ENCODE data around the gene SMNDC1. TPM values are rescaled to one million over a fixed set of nuclear protein-coding genes. Genes with fewer than 3 reads are reported as not detected.

Gene SMNDC1
- total RNA-seq, 1 experiment from 2014 or later: 5.1 TPM

DNA sequence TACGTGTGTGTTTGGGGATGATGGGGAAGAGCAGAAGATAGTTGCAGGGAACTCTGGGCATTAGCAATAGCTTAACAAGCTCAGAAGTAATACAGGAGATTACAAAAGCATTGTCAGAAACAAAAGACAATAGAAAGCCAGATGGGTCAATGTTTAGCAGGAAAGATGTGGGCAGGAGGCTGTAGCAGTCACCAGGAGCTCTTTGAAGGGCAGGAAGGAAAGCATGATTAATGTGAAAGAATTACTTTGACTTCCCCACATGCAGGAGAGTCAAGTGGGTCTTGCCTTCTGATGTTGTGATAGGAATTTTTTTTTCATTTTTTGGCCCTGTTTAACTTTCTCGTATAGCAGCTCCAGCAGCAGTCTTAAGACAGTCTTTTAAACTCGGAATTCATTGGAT lies 6.0 kb upstream of the SMNDC1 start:
- H3K36me3 ChIP-seq: no peaks in the 10 kb centered on the region
- DNase-seq: no peak
- H3K27me3 ChIP-seq: no peaks in the 10 kb centered on the region
- no peaks in the 10 kb centered on the region for H3K9me3 ChIP-seq
- no peak overlapping the region for H3K4me3 ChIP-seq

DNA sequence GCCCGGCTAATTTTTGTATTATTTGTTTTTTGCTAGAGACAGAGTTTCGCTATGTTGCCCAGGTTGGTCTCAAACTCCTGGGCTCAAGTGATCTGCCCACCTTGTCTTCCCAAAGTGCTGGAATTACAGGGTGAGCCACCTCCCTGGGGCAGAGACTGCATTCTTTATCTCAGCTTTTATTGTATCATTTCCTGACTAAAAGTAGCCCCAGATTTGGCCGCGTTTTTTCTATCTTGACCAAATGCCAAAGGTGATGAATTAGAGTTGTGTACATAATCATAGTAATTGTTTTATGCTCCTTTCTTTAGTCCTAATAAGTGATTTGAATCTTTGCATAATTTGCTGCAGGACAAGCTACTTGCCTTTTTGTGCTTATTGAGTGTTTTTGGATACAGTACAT lies 3.1 kb upstream of the SMNDC1 start:
- H3K9me3 ChIP-seq: no peaks in the 10 kb centered on the region

GRCh38 chr10:110306452-110306768 lies 1.7 kb upstream of the SMNDC1 start:
- Histone ChIP-seq H3K4me3 (peak overlapping the region; percentile 14), H3K9me3 (no peaks in the 10 kb centered on the region), H3K27me3 (no peaks in the 10 kb centered on the region)

More for the DNA sequence above, 3.1 kb upstream of the SMNDC1 start:
- H3K27me3 ChIP-seq: no peaks in the 10 kb centered on the region
- H3K36me3 ChIP-seq: peaks cover 10% of the 10 kb centered on the region
- peak; percentile 15 for DNase-seq
- H3K4me3 ChIP-seq: no peak overlapping the region

GRCh38 chr10:110305767-110306451 lies 1.2 kb upstream of the SMNDC1 start:
- no peaks in the 10 kb centered on the region for H3K27me3 ChIP-seq
- H3K4me3 ChIP-seq: peak overlapping the region; percentile 82
- peaks cover 29% of the 10 kb centered on the region for H3K36me3 ChIP-seq
- no peaks in the 10 kb centered on the region for H3K9me3 ChIP-seq
- DNase-seq: peak; percentile 44

More at GRCh38 chr10:110306452-110306768, 1.7 kb upstream of the SMNDC1 start:
- peaks cover 24% of the 10 kb centered on the region for H3K36me3 ChIP-seq
- no peak for DNase-seq

GRCh38 chr10:110304394-110304779 lies 333 bp downstream of the SMNDC1 start:
- H3K36me3 ChIP-seq: peaks cover 44% of the 10 kb centered on the region
- peak; percentile 43 for DNase-seq
- no peaks in the 10 kb centered on the region for H3K9me3 ChIP-seq

DNA sequence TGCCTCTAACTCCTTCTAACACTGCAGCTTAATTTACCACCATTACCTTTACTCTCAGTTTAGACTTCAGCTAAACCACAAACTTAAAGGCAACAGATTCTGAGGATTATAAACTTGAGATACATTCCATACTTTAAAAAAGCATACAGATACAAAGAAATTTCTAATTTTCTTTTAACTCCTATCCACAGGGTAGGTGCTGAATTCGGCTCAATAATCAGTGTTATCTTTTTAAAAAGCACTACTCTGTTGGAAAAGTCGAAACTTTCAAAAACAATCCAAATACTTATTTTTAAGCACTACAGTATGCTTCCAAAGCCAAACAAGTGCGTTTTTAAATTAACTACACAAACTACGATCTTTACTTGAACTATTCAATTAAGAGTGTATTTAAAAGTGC lies 1.0 kb downstream of the SMNDC1 start:
- Histone ChIP-seq H3K4me3 (peak overlapping the region; percentile 82), H3K36me3 (peaks cover 51% of the 10 kb centered on the region), H3K27me3 (no peaks in the 10 kb centered on the region), H3K9me3 (no peaks in the 10 kb centered on the region)
- DNase-seq: no peak

More at GRCh38 chr10:110304394-110304779, 333 bp downstream of the SMNDC1 start:
- Histone ChIP-seq H3K27me3 (no peaks in the 10 kb centered on the region), H3K4me3 (peak overlapping the region; percentile 82)

- peaks cover 82% of the 10 kb centered on the region for H3K36me3 ChIP-seq
- H3K4me3 ChIP-seq: no peak overlapping the region
- H3K9me3 ChIP-seq: no peaks in the 10 kb centered on the region
- no peak for DNase-seq
- H3K27me3 ChIP-seq: no peaks in the 10 kb centered on the region
These were observed 4.2 kb downstream of the SMNDC1 start for GRCh38 chr10:110300486-110300986.

GRCh38 chr10:110296966-110297365 lies 7.8 kb downstream of the SMNDC1 start:
- H3K27me3 ChIP-seq: no peaks in the 10 kb centered on the region
- no peak overlapping the region for H3K4me3 ChIP-seq
- H3K9me3 ChIP-seq: no peaks in the 10 kb centered on the region
- no peak for DNase-seq
- peaks cover 95% of the 10 kb centered on the region for H3K36me3 ChIP-seq

GRCh38 chr10:110286841-110287240 lies 17.9 kb downstream of the SMNDC1 start:
- H3K36me3 ChIP-seq: peaks cover 38% of the 10 kb centered on the region

GRCh38 chr10:110285501-110285900 lies 19.2 kb downstream of the SMNDC1 start:
- no peak for DNase-seq
- Histone ChIP-seq H3K36me3 (peaks cover 26% of the 10 kb centered on the region), H3K27me3 (no peaks in the 10 kb centered on the region), H3K9me3 (no peaks in the 10 kb centered on the region), H3K4me3 (no peak overlapping the region)

More at GRCh38 chr10:110286841-110287240, 17.9 kb downstream of the SMNDC1 start:
- no peak for DNase-seq
- H3K9me3 ChIP-seq: no peaks in the 10 kb centered on the region
- no peaks in the 10 kb centered on the region for H3K27me3 ChIP-seq
- H3K4me3 ChIP-seq: no peak overlapping the region

DNA sequence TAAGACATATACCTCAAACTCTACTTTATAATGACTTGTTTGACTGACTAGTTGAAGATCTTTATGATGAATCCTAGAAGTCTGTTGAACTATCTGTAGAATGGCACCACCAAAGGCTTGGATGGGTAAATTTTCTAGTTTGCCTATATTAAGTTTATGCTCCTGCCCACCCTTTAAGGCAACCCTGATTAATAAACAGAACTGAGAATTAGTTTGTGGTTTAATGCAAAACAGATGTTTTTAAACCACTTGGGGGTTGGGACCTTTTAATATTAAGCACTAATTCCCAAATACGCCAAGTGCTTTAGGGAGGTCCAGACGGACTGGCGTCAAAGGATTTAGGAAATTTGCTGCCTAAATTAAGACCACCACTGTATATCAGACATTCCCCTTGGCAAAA lies 20.5 kb downstream of the SMNDC1 start:
- no peak for DNase-seq
- H3K4me3 ChIP-seq: no peak overlapping the region
- peaks cover 16% of the 10 kb centered on the region for H3K36me3 ChIP-seq
- no peaks in the 10 kb centered on the region for H3K9me3 ChIP-seq
- no peaks in the 10 kb centered on the region for H3K27me3 ChIP-seq

GRCh38 chr10:110279407-110279986 lies 25.2 kb downstream of the SMNDC1 start:
- Histone ChIP-seq H3K36me3 (no peaks in the 10 kb centered on the region), H3K9me3 (no peaks in the 10 kb centered on the region), H3K27me3 (no peaks in the 10 kb centered on the region), H3K4me3 (no peak overlapping the region)
- DNase-seq: peak; percentile 8

GRCh38 chr10:110278562-110279406 lies 25.9 kb downstream of the SMNDC1 start:
- no peaks in the 10 kb centered on the region for H3K27me3 ChIP-seq
- DNase-seq: no peak
- no peak overlapping the region for H3K4me3 ChIP-seq
- H3K9me3 ChIP-seq: no peaks in the 10 kb centered on the region
- no peaks in the 10 kb centered on the region for H3K36me3 ChIP-seq

DNA sequence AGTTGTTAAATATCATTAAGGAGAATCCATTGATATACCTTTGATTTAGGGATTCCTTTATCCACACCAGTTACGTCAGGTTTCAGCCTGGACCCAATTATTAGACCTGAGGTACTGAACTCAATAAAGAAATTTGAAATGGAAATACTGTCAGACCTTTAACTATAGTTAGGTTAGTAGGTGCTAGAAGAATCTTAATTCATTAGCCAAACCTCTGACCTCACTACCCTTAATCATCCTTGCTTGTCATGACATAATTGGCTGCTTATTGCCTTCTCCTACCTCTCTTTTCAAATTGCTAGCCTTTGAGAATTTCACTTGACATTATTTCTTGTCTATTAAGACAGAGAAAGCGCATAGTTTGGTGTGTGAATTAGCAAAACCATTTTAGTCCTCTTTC lies 27.1 kb downstream of the SMNDC1 start:
- Histone ChIP-seq H3K27me3 (no peaks in the 10 kb centered on the region), H3K4me3 (no peak overlapping the region), H3K9me3 (no peaks in the 10 kb centered on the region), H3K36me3 (no peaks in the 10 kb centered on the region)
- DNase-seq: no peak

- Histone ChIP-seq H3K9me3 (no peaks in the 10 kb centered on the region), H3K27me3 (no peaks in the 10 kb centered on the region), H3K4me3 (no peak overlapping the region), H3K36me3 (no peaks in the 10 kb centered on the region)
- DNase-seq: no peak
These were observed 28.1 kb downstream of the SMNDC1 start for GRCh38 chr10:110276603-110277002.

DNA sequence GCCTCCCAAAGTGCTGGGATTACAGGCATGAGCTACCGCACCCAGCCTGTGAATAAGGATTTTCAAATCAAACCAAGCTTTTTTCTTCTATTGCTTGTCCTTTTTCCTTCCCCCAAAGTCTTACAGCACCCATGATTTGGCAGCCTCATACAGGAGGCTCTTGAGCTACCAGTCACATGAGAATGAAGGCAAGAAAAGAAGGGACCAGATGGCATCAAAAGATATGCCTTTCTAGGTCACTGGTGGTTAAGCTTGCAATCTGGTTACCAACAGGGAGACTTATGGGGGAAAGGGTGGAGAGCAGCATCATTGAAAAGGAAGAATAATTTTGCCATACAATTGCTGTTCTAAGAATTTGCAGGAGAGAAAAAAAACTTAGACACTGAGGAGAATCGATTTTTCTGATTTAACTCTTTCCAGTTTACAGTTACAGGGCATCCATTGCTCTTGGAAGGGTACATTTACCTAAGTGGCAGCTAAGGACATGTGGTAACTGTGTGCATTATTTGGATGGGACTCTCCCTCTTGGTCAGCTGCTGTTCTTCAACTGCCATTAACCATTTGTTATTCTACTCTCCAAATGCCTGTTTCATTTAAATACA lies 29.5 kb downstream of the SMNDC1 start:
- Histone ChIP-seq H3K9me3 (no peaks in the 10 kb centered on the region), H3K27me3 (no peaks in the 10 kb centered on the region), H3K4me3 (no peak overlapping the region), H3K36me3 (no peaks in the 10 kb centered on the region)
- DNase-seq: no peak

DNA sequence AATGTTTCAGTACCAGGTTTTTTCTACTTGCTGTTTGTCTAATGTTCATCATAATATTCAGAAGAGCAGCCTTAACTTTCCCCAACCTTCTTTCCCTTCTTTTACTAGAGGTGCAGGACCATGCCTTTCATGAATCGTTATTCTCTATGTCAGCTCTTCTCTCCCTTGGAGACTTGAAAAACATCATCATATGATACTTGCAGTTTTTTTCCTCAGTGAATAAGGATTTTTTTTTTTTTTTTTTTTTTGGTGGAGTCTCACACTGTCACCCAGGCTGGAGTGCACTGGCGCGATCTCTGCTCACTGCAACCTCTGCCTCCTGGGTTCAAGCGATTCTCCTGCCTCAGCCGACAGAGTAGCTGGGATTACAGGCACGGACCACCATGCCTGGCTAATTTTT lies 30.1 kb downstream of the SMNDC1 start:
- DNase-seq: no peak
- no peaks in the 10 kb centered on the region for H3K27me3 ChIP-seq
- no peaks in the 10 kb centered on the region for H3K36me3 ChIP-seq
- no peaks in the 10 kb centered on the region for H3K9me3 ChIP-seq
- no peak overlapping the region for H3K4me3 ChIP-seq

All from MG63 (cell line).